Measurements from ENCODE around the gene CSMD2. TPM values are rescaled to one million over a fixed set of nuclear protein-coding genes. Genes with fewer than 3 reads are reported as not detected.

Gene CSMD2
- total and polyA plus RNA-seq, 2 donors (not counting 1 experiment from before 2014, with no cell fraction given): 2.2 to 7.6 TPM

DNA sequence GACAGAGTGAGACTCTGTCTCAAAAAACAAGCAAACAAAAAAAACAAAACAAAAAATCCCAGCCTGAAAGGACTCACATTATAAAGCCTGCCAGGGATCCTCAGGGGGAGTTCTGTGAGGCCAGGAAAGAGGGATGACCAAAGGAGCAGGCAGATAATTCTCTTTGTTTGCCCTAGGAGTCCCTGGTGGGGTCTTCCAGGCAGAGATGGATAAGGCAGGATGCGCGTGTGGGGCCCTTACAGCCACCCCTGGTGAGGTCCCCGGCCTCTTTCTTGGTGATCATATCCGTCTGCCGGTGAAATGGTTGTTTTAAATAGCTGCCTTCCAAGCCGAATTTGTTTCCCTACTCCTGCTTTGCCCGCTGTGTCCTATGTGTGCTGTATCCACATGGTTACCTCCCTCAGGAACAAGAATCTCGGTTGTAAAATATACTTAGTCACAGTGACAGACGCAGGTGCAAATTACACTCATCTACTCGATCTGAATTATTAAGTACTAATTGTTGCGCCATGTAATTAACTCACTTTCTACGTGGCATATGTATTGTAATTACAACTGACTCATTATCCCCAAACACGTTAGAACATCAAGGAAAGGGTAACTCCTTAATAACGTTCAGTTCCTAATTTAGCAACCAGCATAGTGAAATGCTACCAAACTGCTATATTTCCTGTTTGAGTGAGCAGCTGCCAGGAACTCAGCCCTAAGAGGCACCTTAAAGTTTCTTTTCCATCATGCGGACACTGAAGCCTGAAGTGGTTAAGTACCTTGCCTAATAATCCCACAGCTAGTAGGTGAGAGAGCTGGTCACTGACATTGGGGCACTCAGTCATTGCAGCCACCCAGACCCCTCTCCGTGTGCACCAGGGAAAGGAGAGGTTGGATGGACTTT, 586.2 kb downstream of the CSMD2 start:
- no peak for DNase-seq (ENCODE audit: low read depth in 2 of 2)
- Histone ChIP-seq H3K27ac (ENCODE audit: insufficient read depth, low read length) (no peak overlapping the region), H3K79me2 (ENCODE audit: control insufficient read depth, insufficient read depth, low read length) (no peaks in the 10 kb centered on the region), H3K4me1 (ENCODE audit: control insufficient read depth, extremely low read depth, insufficient read depth, low read length) (no peaks in the 10 kb centered on the region), H3K27me3 (ENCODE audit: control insufficient read depth, insufficient read depth, low read length) (no peaks in the 10 kb centered on the region), H2AFZ (ENCODE audit: low read length) (no peak overlapping the region), H4K20me1 (ENCODE audit: control insufficient read depth, extremely low read depth, insufficient read depth, low read length) (no peaks in the 10 kb centered on the region), H3K9me3 (ENCODE audit: control insufficient read depth, insufficient read depth, low read depth, low read length) (no peaks in the 10 kb centered on the region), H3K4me2 (ENCODE audit: extremely low read depth, insufficient read depth, low read length) (no peak overlapping the region), H3K4me3 (replicated peaks in 1 of 4; ENCODE audit: control extremely low read depth in 1 of 4, insufficient read depth in 1 of 4, low read depth in 3 of 4, low read length in 4 of 4) (no peak overlapping the region), H3K9ac (ENCODE audit: insufficient read depth, low read length) (no peak overlapping the region), H3K36me3 (ENCODE audit: control insufficient read depth, insufficient read depth, low read length) (no peaks in the 10 kb centered on the region)
- TF ChIP-seq EZH2 (IDR thresholded peaks at IDR 0.05; ENCODE audit: low read length, missing control alignments): no peak
- TF ChIP-seq, protein P1, sequence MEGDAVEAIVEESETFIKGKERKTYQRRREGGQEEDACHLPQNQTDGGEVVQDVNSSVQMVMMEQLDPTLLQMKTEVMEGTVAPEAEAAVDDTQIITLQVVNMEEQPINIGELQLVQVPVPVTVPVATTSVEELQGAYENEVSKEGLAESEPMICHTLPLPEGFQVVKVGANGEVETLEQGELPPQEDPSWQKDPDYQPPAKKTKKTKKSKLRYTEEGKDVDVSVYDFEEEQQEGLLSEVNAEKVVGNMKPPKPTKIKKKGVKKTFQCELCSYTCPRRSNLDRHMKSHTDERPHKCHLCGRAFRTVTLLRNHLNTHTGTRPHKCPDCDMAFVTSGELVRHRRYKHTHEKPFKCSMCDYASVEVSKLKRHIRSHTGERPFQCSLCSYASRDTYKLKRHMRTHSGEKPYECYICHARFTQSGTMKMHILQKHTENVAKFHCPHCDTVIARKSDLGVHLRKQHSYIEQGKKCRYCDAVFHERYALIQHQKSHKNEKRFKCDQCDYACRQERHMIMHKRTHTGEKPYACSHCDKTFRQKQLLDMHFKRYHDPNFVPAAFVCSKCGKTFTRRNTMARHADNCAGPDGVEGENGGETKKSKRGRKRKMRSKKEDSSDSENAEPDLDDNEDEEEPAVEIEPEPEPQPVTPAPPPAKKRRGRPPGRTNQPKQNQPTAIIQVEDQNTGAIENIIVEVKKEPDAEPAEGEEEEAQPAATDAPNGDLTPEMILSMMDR (conservative IDR thresholded peaks at IDR 0.05 in 1 of 2, IDR thresholded peaks at IDR 0.05 in 1 of 2; ENCODE audit: low read depth in 1 of 2, low read length in 2 of 2): no peak

DNA sequence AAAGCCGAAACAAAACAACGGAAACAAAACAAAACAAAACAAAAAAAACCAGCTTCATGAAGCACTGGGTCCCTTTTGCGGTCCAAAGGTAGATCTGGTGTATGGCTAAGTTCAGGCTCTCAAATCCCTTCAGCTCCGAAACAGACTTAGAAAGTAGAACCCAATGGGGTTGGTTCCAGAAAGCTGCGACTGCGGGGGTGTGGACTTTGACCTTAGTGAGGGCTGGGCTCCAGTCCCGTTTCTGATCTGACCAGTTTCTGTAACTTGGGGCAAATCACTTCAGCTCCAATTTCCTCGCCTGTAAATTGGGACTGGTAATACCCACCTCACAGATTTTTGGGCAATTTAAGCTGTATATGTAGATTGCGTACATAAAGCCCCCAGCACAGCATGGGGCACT, 587.4 kb downstream of the CSMD2 start:
- no peak overlapping the region for H3K4me3 ChIP-seq (replicated peaks in 1 of 4; ENCODE audit: control extremely low read depth in 1 of 4, insufficient read depth in 1 of 4, low read depth in 3 of 4, low read length in 4 of 4)
- no peak overlapping the region for H3K27ac ChIP-seq (ENCODE audit: insufficient read depth, low read length)
- no peaks in the 10 kb centered on the region for H3K4me1 ChIP-seq (ENCODE audit: control insufficient read depth, extremely low read depth, insufficient read depth, low read length)
- no peak for DNase-seq (ENCODE audit: low read depth in 2 of 2)
- H2AFZ ChIP-seq (ENCODE audit: low read length): no peak overlapping the region
- no peaks in the 10 kb centered on the region for H4K20me1 ChIP-seq (ENCODE audit: control insufficient read depth, extremely low read depth, insufficient read depth, low read length)
- H3K9ac ChIP-seq (ENCODE audit: insufficient read depth, low read length): no peak overlapping the region
- no peaks in the 10 kb centered on the region for H3K36me3 ChIP-seq (ENCODE audit: control insufficient read depth, insufficient read depth, low read length)
- no peaks in the 10 kb centered on the region for H3K27me3 ChIP-seq (ENCODE audit: control insufficient read depth, insufficient read depth, low read length)
- H3K79me2 ChIP-seq (ENCODE audit: control insufficient read depth, insufficient read depth, low read length): no peaks in the 10 kb centered on the region
- no peak overlapping the region for H3K4me2 ChIP-seq (ENCODE audit: extremely low read depth, insufficient read depth, low read length)
- no peaks in the 10 kb centered on the region for H3K9me3 ChIP-seq (ENCODE audit: control insufficient read depth, insufficient read depth, low read depth, low read length)
- TF ChIP-seq EZH2 (IDR thresholded peaks at IDR 0.05; ENCODE audit: low read length, missing control alignments): no peak
- TF ChIP-seq, protein P1 (conservative IDR thresholded peaks at IDR 0.05 in 1 of 2, IDR thresholded peaks at IDR 0.05 in 1 of 2; ENCODE audit: low read depth in 1 of 2, low read length in 2 of 2): no peak

DNA sequence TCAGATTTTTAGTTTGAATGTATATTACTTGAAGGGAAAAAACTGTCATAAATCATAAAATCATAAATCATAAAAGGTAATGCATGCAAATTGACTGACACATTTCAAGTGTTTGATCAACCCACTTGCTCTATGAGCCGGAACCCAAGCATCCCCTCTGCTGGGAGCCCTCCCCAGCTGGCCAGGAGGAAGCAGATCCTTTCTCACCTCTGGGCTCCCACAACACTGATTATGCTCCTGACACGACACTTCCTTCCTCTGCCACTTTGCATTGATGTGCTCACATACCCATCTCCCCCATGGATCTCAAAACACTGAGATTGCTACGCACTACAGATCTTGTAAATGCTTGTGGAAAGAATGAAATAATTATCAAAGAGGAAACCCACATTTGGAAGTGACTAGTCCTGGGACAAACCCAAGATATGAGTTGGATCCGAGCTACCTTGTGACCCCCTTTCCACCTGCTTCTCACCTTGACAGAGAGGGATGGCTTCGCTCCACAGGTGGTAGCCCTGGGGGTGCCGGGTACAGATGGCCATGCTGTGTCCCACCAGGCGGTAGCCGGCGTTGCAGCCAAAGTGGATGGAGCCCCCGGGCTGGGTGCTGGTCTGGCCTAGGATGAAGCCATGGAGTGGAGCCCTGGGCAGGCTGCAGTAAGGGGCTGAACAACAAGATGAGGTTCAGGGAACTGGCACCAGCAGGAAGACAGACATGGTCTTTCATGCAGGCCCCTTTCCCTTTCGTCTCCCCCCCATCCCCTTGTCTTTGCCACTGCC, 588.0 kb downstream of the CSMD2 start:
- DNase-seq (ENCODE audit: low read depth in 2 of 2): no peak
- H3K4me3 ChIP-seq (replicated peaks in 1 of 4; ENCODE audit: control extremely low read depth in 1 of 4, insufficient read depth in 1 of 4, low read depth in 3 of 4, low read length in 4 of 4): no peak overlapping the region
- H3K36me3 ChIP-seq (ENCODE audit: control insufficient read depth, insufficient read depth, low read length): no peaks in the 10 kb centered on the region

More for the DNA sequence above, 588.0 kb downstream of the CSMD2 start:
- Histone ChIP-seq H3K79me2 (ENCODE audit: control insufficient read depth, insufficient read depth, low read length) (no peaks in the 10 kb centered on the region), H2AFZ (ENCODE audit: low read length) (no peak overlapping the region), H3K4me2 (ENCODE audit: extremely low read depth, insufficient read depth, low read length) (no peak overlapping the region), H3K27ac (ENCODE audit: insufficient read depth, low read length) (no peak overlapping the region), H3K9ac (ENCODE audit: insufficient read depth, low read length) (no peak overlapping the region), H3K27me3 (ENCODE audit: control insufficient read depth, insufficient read depth, low read length) (no peaks in the 10 kb centered on the region), H3K4me1 (ENCODE audit: control insufficient read depth, extremely low read depth, insufficient read depth, low read length) (no peaks in the 10 kb centered on the region), H3K9me3 (ENCODE audit: control insufficient read depth, insufficient read depth, low read depth, low read length) (no peaks in the 10 kb centered on the region), H4K20me1 (ENCODE audit: control insufficient read depth, extremely low read depth, insufficient read depth, low read length) (no peaks in the 10 kb centered on the region)
- TF ChIP-seq, protein P1 (conservative IDR thresholded peaks at IDR 0.05 in 1 of 2, IDR thresholded peaks at IDR 0.05 in 1 of 2; ENCODE audit: low read depth in 1 of 2, low read length in 2 of 2): no peak
- no peak for TF ChIP-seq EZH2 (IDR thresholded peaks at IDR 0.05; ENCODE audit: low read length, missing control alignments)
